SK-N-SH treated with all-trans-retinoic acid at 6 μM for 48 hours (cell line): ENCODE results near the gene ADAM19.

ENCODE experiments used
- ATAC-seq: fragments of 200-7000 bp; cut with Tn5 transposase; 3 replicates; pipeline ENCODE4 v1.9.1; 2020; ENCODE audit warnings: mild to moderate bottlenecking, moderate library complexity
- ARNTL ChIP-seq: fragments of 450-650 bp; formaldehyde crosslinking; IDR thresholded peaks from 2 replicates; pipeline ENCODE4 v1.5.0; 2020; ENCODE audit warnings: low read depth, mild to moderate bottlenecking, moderate library complexity, borderline replicate concordance
- BACH2 ChIP-seq: fragments of 250-450 bp; sonication (Bioruptor Pico); IDR thresholded peaks from 2 replicates; pipeline ENCODE4 v1.9.0; 2021; ENCODE audit warnings: mild to moderate bottlenecking, borderline replicate concordance
- CSDC2 ChIP-seq: fragments of 250-450 bp; sonication (Bioruptor Pico); IDR thresholded peaks from 2 replicates; pipeline ENCODE4 v1.5.0; 2020; ENCODE audit warnings: mild to moderate bottlenecking, moderate library complexity
- ESRRG ChIP-seq: fragments of 250-450 bp; sonication (Bioruptor Pico); IDR thresholded peaks from 2 replicates; pipeline ENCODE4 v1.6.1; 2021; ENCODE audit warnings: mild to moderate bottlenecking
- GLIS3 ChIP-seq: fragments of 250-450 bp; sonication (Bioruptor Pico); IDR thresholded peaks from 2 replicates; pipeline ENCODE4 v1.5.0; 2020; ENCODE audit warnings: mild to moderate bottlenecking, moderate library complexity
- ISL1 ChIP-seq: fragments of 250-450 bp; sonication (Bioruptor Pico); IDR thresholded peaks from 2 replicates; pipeline ENCODE4 v2.1.2; 2022; ENCODE audit warnings: mild to moderate bottlenecking, moderate library complexity
- PPARA ChIP-seq: fragments of 250-450 bp; sonication (Bioruptor Pico); IDR thresholded peaks from 2 replicates; pipeline ENCODE4 v1.5.0; 2020; ENCODE audit warnings: mild to moderate bottlenecking, borderline replicate concordance
- SNAI2 ChIP-seq: fragments of 250-450 bp; sonication (Bioruptor Pico); IDR thresholded peaks from 2 replicates; pipeline ENCODE4 v1.5.0; 2020; ENCODE audit warnings: mild to moderate bottlenecking, moderate library complexity
- TCF4 ChIP-seq: fragments of 250-450 bp; sonication (Bioruptor Pico); IDR thresholded peaks from 2 replicates; pipeline ENCODE4 v1.8.0; 2021; ENCODE audit warnings: mild to moderate bottlenecking, moderate library complexity, borderline replicate concordance
- TOX ChIP-seq: fragments of 250-450 bp; sonication (Bioruptor Pico); IDR thresholded peaks from 2 replicates; pipeline ENCODE4 v1.8.0; 2021; ENCODE audit warnings: mild to moderate bottlenecking, moderate library complexity, borderline replicate concordance
- ZC3H10 ChIP-seq: fragments of 250-450 bp; sonication (Bioruptor Pico); IDR thresholded peaks from 2 replicates; pipeline ENCODE4 v1.5.1; 2021; ENCODE audit warnings: mild to moderate bottlenecking, moderate library complexity
- ZFP3 ChIP-seq: fragments of 250-450 bp; sonication (Bioruptor Pico); IDR thresholded peaks from 2 replicates; pipeline ENCODE4 v1.5.0; 2020; ENCODE audit warnings: mild to moderate bottlenecking, moderate library complexity
- ZFP30 ChIP-seq: fragments of 450-650 bp; formaldehyde crosslinking; IDR thresholded peaks from 2 replicates; pipeline ENCODE4 v1.5.0; 2022; ENCODE audit warnings: mild to moderate bottlenecking, moderate library complexity
- ZNF70 ChIP-seq: fragments of 450-650 bp; formaldehyde crosslinking; IDR thresholded peaks from 2 replicates; pipeline ENCODE4 v1.5.0; 2020; ENCODE audit warnings: mild to moderate bottlenecking, moderate library complexity
- ZNF8 ChIP-seq: fragments of 450-650 bp; formaldehyde crosslinking; IDR thresholded peaks from 2 replicates; pipeline ENCODE4 v1.5.0; 2020; ENCODE audit warnings: mild to moderate bottlenecking, moderate library complexity
- TF ChIP-seq, protein P1 (sequence below): fragments of 250-450 bp; sonication (Bioruptor Pico); IDR thresholded peaks from 2 replicates; pipeline ENCODE4 v1.5.0; 2020; ENCODE audit warnings: mild to moderate bottlenecking, moderate library complexity
- TF ChIP-seq, protein P2 (sequence below): fragments of 250-450 bp; sonication (Bioruptor Pico); IDR thresholded peaks from 2 replicates; pipeline ENCODE4 v1.5.1; 2021; ENCODE audit warnings: mild to moderate bottlenecking, moderate library complexity
- TF ChIP-seq, protein P3 (sequence below): fragments of 250-450 bp; sonication (Bioruptor Pico); IDR thresholded peaks from 2 replicates; pipeline ENCODE4 v1.8.0; 2020; ENCODE audit warnings: mild to moderate bottlenecking, moderate library complexity, borderline replicate concordance
- TF ChIP-seq, protein P4 (sequence below): fragments of 250-450 bp; sonication (Bioruptor Pico); IDR thresholded peaks from 2 replicates; pipeline ENCODE4 v1.8.0; 2021; ENCODE audit warnings: low read depth, mild to moderate bottlenecking, moderate library complexity, borderline replicate concordance
- TF ChIP-seq, protein P5 (sequence below): fragments of 250-450 bp; sonication (Bioruptor Pico); IDR thresholded peaks from 2 replicates; pipeline ENCODE4 v1.5.1; 2020; ENCODE audit warnings: low read depth, mild to moderate bottlenecking, moderate library complexity

ADAM19 gene

DNA sequence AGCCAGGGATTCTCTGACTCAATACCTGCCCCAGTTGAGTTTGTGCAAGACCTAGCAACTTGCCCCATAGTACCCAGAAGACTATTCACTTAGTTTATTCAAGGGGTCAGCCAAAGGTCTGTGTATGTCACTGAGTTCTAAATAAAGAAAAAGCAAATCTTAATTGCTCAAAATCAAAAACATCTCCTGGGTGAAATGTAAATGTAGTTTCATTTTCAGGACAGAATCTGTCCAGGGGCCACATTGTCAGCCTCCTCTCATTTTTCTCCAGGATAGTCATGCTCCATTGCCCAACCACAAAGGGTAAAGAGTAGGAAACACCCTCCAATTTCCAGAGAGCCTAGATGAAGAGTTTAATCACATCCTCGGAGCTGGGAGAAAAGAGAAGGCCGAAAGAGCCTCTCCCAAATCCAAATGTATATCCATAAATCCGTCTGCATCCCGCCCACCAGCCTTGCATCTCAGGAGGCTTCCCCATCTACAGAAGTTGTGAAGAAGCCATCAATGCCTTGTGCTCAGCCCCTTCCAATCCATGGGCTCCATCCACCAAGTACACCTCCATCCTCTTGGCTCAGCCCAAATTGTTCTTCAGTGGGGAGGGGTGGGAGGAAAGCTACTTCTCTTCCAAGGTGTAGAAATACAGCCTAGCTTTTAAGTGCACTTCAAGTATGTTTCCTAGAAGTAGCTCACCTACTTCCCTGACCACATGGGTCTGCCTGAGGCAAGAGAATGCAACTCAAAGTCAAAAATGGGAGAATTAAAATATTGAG is 26.9 kb downstream of the ADAM19 start:
- TF ChIP-seq CSDC2 (CRISPR knock-in tag), result peak; percentile 26; the same call in 1 of the 2 replicates
- peak; percentile 19; the same call in 1 of the 2 replicates for TF ChIP-seq ISL1 (CRISPR knock-in tag)
- no peak for TF ChIP-seq ZNF70
- ATAC-seq, result peak; percentile 71

DNA sequence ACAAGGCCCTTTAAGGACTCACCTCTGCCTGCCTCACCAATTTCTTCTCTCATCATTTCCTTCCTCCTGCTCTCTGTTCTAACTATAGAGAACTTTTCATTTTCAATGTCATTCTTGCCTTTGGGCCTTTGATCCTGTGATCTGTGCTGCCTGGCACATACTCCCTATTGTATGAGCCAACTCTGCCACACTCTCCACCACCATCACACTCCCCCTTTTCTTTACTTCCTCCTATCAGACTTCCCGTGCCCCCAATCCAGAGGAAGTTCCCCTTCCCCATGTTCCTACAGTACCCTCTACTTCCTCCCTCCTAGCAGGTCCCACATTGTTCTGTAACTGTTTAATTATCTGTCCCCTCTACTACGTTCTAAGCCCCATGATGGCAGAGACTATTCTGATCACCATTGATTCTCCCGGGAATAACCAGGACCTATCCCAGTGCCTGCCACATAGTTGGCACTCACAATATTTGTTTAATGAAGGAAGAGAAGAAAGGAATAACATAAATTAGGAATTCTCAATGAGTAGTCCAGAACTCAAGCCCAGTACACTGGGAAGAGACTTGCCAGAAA is 27.5 kb downstream of the ADAM19 start:
- TF ChIP-seq ZFP30 (CRISPR knock-in tag) (no peak), ARNTL (no peak), PPARA (no peak), ZNF8 (CRISPR knock-in tag) (no peak), CSDC2 (CRISPR knock-in tag) (no peak), ISL1 (CRISPR knock-in tag) (no peak), GLIS3 (CRISPR knock-in tag) (no peak), ZFP3 (CRISPR knock-in tag) (no peak)
- TF ChIP-seq, protein P1, sequence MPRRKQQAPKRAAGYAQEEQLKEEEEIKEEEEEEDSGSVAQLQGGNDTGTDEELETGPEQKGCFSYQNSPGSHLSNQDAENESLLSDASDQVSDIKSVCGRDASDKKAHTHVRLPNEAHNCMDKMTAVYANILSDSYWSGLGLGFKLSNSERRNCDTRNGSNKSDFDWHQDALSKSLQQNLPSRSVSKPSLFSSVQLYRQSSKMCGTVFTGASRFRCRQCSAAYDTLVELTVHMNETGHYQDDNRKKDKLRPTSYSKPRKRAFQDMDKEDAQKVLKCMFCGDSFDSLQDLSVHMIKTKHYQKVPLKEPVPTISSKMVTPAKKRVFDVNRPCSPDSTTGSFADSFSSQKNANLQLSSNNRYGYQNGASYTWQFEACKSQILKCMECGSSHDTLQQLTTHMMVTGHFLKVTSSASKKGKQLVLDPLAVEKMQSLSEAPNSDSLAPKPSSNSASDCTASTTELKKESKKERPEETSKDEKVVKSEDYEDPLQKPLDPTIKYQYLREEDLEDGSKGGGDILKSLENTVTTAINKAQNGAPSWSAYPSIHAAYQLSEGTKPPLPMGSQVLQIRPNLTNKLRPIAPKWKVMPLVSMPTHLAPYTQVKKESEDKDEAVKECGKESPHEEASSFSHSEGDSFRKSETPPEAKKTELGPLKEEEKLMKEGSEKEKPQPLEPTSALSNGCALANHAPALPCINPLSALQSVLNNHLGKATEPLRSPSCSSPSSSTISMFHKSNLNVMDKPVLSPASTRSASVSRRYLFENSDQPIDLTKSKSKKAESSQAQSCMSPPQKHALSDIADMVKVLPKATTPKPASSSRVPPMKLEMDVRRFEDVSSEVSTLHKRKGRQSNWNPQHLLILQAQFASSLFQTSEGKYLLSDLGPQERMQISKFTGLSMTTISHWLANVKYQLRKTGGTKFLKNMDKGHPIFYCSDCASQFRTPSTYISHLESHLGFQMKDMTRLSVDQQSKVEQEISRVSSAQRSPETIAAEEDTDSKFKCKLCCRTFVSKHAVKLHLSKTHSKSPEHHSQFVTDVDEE, result no peak
- ATAC-seq, result no peak

DNA sequence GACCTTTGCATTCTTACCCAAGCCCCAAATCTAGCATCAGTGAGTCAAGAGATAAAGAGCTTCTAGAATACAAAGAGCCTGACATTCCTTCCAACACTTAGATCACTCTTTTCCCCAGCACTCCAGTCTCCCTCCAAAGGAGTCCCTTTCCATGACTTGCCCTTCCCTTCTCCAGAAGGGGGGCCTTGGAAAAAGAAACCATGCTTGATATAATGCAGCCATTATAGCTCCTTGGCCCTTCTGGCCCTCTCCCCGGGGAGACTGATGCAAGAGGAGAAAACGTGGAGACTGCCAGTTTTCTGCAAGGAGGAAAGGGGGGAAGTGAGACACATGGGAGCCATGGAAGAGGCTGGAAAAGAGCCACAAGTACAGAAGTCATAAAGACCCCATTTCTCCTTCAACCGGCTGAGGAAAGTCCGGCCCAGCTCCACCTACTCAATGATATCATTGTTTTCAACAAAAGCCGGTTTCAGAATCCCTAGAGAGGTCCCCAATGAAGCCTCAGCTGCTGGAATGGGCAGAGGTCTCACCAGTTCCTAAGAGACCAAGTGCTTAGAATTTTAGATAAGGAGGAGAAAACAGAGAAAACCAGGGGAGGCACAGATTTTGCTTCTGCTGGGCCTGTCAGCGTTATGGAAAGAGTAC is 29.0 kb downstream of the ADAM19 start:
- ATAC-seq, result no peak
- TF ChIP-seq TOX (no peak), SNAI2 (CRISPR knock-in tag) (no peak), ZFP3 (CRISPR knock-in tag) (no peak), ZFP30 (CRISPR knock-in tag) (no peak), ZC3H10 (no peak), ESRRG (CRISPR knock-in tag) (no peak), ZNF8 (CRISPR knock-in tag) (no peak), ARNTL (no peak), PPARA (no peak), ZNF70 (no peak), BACH2 (no peak), GLIS3 (CRISPR knock-in tag) (no peak), TCF4 (CRISPR knock-in tag) (no peak)
- TF ChIP-seq, protein P1, result no peak
- TF ChIP-seq, protein P2, sequence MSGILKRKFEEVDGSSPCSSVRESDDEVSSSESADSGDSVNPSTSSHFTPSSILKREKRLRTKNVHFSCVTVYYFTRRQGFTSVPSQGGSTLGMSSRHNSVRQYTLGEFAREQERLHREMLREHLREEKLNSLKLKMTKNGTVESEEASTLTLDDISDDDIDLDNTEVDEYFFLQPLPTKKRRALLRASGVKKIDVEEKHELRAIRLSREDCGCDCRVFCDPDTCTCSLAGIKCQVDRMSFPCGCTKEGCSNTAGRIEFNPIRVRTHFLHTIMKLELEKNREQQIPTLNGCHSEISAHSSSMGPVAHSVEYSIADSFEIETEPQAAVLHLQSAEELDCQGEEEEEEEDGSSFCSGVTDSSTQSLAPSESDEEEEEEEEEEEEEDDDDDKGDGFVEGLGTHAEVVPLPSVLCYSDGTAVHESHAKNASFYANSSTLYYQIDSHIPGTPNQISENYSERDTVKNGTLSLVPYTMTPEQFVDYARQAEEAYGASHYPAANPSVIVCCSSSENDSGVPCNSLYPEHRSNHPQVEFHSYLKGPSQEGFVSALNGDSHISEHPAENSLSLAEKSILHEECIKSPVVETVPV (CRISPR knock-in tag), result no peak
- TF ChIP-seq, protein P3, sequence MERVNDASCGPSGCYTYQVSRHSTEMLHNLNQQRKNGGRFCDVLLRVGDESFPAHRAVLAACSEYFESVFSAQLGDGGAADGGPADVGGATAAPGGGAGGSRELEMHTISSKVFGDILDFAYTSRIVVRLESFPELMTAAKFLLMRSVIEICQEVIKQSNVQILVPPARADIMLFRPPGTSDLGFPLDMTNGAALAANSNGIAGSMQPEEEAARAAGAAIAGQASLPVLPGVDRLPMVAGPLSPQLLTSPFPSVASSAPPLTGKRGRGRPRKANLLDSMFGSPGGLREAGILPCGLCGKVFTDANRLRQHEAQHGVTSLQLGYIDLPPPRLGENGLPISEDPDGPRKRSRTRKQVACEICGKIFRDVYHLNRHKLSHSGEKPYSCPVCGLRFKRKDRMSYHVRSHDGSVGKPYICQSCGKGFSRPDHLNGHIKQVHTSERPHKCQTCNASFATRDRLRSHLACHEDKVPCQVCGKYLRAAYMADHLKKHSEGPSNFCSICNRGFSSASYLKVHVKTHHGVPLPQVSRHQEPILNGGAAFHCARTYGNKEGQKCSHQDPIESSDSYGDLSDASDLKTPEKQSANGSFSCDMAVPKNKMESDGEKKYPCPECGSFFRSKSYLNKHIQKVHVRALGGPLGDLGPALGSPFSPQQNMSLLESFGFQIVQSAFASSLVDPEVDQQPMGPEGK, result no peak
- TF ChIP-seq, protein P4, sequence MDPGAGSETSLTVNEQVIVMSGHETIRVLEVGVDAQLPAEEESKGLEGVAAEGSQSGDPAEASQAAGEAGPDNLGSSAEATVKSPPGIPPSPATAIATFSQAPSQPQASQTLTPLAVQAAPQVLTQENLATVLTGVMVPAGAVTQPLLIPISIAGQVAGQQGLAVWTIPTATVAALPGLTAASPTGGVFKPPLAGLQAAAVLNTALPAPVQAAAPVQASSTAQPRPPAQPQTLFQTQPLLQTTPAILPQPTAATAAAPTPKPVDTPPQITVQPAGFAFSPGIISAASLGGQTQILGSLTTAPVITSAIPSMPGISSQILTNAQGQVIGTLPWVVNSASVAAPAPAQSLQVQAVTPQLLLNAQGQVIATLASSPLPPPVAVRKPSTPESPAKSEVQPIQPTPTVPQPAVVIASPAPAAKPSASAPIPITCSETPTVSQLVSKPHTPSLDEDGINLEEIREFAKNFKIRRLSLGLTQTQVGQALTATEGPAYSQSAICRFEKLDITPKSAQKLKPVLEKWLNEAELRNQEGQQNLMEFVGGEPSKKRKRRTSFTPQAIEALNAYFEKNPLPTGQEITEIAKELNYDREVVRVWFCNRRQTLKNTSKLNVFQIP, result no peak
- TF ChIP-seq, protein P5, sequence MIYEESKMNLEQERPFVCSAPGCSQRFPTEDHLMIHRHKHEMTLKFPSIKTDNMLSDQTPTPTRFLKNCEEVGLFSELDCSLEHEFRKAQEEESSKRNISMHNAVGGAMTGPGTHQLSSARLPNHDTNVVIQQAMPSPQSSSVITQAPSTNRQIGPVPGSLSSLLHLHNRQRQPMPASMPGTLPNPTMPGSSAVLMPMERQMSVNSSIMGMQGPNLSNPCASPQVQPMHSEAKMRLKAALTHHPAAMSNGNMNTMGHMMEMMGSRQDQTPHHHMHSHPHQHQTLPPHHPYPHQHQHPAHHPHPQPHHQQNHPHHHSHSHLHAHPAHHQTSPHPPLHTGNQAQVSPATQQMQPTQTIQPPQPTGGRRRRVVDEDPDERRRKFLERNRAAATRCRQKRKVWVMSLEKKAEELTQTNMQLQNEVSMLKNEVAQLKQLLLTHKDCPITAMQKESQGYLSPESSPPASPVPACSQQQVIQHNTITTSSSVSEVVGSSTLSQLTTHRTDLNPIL (CRISPR knock-in tag), result no peak
